ENCODE data around the gene LRRC4C. TPM values are rescaled to one million over a fixed set of nuclear protein-coding genes. Genes with fewer than 3 reads are reported as not detected.
"Not testable (repeated sequence)": the region's sequence is repeated elsewhere in the genome, so short reads cannot be mapped to it uniquely, and the experiment has no call there.

LRRC4C gene
- polyA plus RNA-seq, 1 of the 3 experiments (the other 2 are of a cell fraction) = 0.16 TPM

DNA sequence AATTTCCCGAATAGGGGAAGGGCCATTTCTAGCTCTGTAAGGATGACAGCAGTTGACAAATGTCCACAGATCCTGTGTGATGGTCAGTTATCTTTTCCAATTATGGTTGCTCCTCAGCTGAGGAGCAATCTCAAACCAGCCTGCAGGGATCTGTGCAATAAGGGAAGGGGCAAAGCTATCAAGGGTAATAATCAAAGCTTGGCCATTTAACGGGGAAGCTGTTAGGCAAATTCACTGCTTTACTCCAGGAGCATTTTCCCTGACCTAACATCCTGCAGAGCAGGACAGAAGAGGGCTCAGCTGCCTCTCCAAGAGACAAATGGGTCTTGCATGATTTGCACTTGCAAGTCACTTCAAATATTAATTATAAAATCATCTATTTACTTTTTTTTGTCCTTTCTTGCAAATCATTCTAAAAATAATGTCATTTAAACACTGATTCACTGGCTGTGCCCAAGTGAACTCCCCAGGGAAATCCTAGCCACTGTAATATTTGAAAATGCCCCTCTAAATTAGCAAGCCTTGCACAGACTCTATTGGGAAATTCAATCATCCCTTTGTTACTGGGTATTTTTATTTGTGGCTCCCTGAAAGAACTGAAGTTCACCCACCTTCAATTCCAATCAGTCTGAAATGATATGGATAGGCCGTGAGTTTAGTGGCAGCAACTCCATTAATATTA is 1256.7 kb downstream of the LRRC4C start (continued):
- TF ChIP-seq NFIC (IDR thresholded peaks at IDR 0.05; ENCODE audit: borderline replicate concordance) = no peak

DNA sequence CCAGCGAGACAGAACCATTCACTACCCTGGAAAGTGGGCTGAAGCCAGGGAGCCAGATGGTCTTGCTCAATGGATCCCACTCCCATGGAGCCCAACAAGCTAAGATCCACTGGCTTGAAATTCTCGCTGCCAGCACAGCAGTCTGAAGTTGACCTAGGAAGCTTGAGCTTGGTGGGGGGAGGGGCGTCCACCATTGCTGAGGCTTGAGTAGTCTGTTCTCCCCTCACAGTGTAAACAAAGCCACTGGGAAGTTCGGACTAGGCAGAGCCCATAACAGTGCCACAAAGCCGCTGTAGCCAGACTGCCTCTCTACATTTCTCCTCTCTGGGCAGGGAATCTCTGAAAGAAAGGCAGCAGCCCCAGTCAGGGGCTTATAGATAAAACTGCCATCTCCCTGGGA is 1266.9 kb downstream of the LRRC4C start:
- H3K36me3 ChIP-seq (replicated peaks in 1 of 2; ENCODE audit: control insufficient read depth in 1 of 2, insufficient read depth in 2 of 2, low read length in 1 of 2); H3K9ac ChIP-seq; H3K27me3 ChIP-seq (ENCODE audit: insufficient read depth); H3K4me1 ChIP-seq (ENCODE audit: control insufficient read depth in 1 of 2, insufficient read depth in 2 of 2, low read depth in 1 of 2, low read length in 1 of 2); H3K9me3 ChIP-seq; H3K79me2 ChIP-seq (ENCODE audit: insufficient read depth); H4K20me1 ChIP-seq (ENCODE audit: insufficient read depth); H3K4me3 ChIP-seq (ENCODE audit: low read depth in 2 of 2, low read length in 1 of 2); H3K9me2 ChIP-seq; H3K27ac ChIP-seq (ENCODE audit: low read depth in 2 of 2, low read length in 1 of 2); DNase-seq; POLR2A ChIA-PET; H3F3A ChIP-seq (replicated peaks; ENCODE audit: insufficient read depth); CTCF ChIA-PET; H2AFZ ChIP-seq (ENCODE audit: low read depth); H3K4me2 ChIP-seq: not testable (repeated sequence)
- 34% methylated on average over 3 of the region's 5 CpGs for WGBS (ENCODE audit: low lambda C conversion rate)

DNA sequence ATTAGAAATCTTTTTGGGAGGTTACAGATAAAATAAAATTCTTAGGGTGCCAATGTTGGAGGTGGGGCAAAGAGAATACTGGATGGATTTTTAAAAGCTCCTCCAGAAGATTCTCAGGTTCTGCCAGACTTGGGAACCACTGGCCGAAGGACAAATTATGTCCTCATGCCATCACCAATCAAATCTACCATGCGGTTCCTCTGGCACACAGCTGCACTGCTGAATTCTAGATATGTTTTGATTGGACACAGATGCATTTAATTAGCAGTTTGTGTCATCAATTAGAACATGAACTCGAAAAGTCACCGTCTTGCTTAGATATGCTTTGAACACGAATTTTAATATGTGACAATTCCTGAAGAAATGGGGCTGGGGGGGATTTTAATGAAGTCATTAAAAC is 1269.2 kb downstream of the LRRC4C start:
- Histone ChIP-seq H2AFZ (ENCODE audit: low read depth) (no peak overlapping the region), H3K36me3 (replicated peaks in 1 of 2; ENCODE audit: control insufficient read depth in 1 of 2, insufficient read depth in 2 of 2, low read length in 1 of 2) (no peaks in the 10 kb centered on the region), H3K27me3 (ENCODE audit: insufficient read depth) (no peaks in the 10 kb centered on the region; the same call in 1 of the 2 replicates), H3K4me1 (ENCODE audit: control insufficient read depth in 1 of 2, insufficient read depth in 2 of 2, low read depth in 1 of 2, low read length in 1 of 2) (peaks cover 0 to 18% of the 10 kb centered on the region in 2 experiments; a peak in 2 of 4 replicates), H3K9me2 (no peaks in the 10 kb centered on the region), H3K9ac (no peak overlapping the region), H3K79me2 (ENCODE audit: insufficient read depth) (no peaks in the 10 kb centered on the region), H3F3A (replicated peaks; ENCODE audit: insufficient read depth) (no peaks in the 10 kb centered on the region), H4K20me1 (ENCODE audit: insufficient read depth) (no peaks in the 10 kb centered on the region), H3K9me3 (no peaks in the 10 kb centered on the region), H3K4me2 (no peak overlapping the region), H3K4me3 (ENCODE audit: low read depth in 2 of 2, low read length in 1 of 2) (no peak overlapping the region), H3K27ac (ENCODE audit: low read depth in 2 of 2, low read length in 1 of 2) (no peak overlapping the region)
- peak; percentile 24 for DNase-seq
- WGBS (ENCODE audit: low lambda C conversion rate) = 3% methylated on average over 5 of the region's 5 CpGs
- CTCF ChIA-PET = interaction anchor here (1.5 kb wide), 1 partner anchor 11 kb away, joined by 4 read pairs; no protein-coding TSS in a partner anchor
- POLR2A ChIA-PET = no interaction called here
- TF ChIP-seq GATA2 (CRISPR knock-in tag; IDR thresholded peaks at IDR 0.05) (peak; percentile 75), FOSL2 (IDR thresholded peaks at IDR 0.05; ENCODE audit: borderline replicate concordance, low read depth) (no peak), TEAD4 (IDR thresholded peaks at IDR 0.05; ENCODE audit: borderline replicate concordance, insufficient read depth) (no peak), GABPA (IDR thresholded peaks at IDR 0.05; ENCODE audit: low read depth) (no peak), RFX5 (IDR thresholded peaks at IDR 0.05; ENCODE audit: low read length) (no peak), JUND (IDR thresholded peaks at IDR 0.05) (no peak), EP300 (IDR thresholded peaks at IDR 0.05; ENCODE audit: borderline replicate concordance in 1 of 2, low read depth in 1 of 2, low read length in 1 of 2) (no peak), YY1 (IDR thresholded peaks at IDR 0.05; ENCODE audit: low read depth) (no peak), NFIC (IDR thresholded peaks at IDR 0.05; ENCODE audit: borderline replicate concordance) (no peak), FOXM1 (IDR thresholded peaks at IDR 0.05; ENCODE audit: low read depth) (no peak), CHD2 (IDR thresholded peaks at IDR 0.05; ENCODE audit: low read length, partially characterized antibody) (peak; percentile 51), MXI1 (IDR thresholded peaks at IDR 0.05; ENCODE audit: low read depth, low read length) (no peak), SIN3A (IDR thresholded peaks at IDR 0.05; ENCODE audit: borderline replicate concordance, low read depth, low read length) (no peak), TAF1 (IDR thresholded peaks at IDR 0.05; ENCODE audit: borderline replicate concordance, low read depth, low read length) (no peak), EZH2phosphoT487 (IDR thresholded peaks at IDR 0.05; ENCODE audit: borderline replicate concordance, low read depth) (no peak), SMC3 (IDR thresholded peaks at IDR 0.05; ENCODE audit: low read depth, low read length) (no peak)
- TF ChIP-seq, protein P1, sequence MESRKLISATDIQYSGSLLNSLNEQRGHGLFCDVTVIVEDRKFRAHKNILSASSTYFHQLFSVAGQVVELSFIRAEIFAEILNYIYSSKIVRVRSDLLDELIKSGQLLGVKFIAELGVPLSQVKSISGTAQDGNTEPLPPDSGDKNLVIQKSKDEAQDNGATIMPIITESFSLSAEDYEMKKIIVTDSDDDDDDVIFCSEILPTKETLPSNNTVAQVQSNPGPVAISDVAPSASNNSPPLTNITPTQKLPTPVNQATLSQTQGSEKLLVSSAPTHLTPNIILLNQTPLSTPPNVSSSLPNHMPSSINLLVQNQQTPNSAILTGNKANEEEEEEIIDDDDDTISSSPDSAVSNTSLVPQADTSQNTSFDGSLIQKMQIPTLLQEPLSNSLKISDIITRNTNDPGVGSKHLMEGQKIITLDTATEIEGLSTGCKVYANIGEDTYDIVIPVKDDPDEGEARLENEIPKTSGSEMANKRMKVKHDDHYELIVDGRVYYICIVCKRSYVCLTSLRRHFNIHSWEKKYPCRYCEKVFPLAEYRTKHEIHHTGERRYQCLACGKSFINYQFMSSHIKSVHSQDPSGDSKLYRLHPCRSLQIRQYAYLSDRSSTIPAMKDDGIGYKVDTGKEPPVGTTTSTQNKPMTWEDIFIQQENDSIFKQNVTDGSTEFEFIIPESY (IDR thresholded peaks at IDR 0.05; ENCODE audit: borderline replicate concordance, low read depth) = no peak
- TF ChIP-seq, protein P2, sequence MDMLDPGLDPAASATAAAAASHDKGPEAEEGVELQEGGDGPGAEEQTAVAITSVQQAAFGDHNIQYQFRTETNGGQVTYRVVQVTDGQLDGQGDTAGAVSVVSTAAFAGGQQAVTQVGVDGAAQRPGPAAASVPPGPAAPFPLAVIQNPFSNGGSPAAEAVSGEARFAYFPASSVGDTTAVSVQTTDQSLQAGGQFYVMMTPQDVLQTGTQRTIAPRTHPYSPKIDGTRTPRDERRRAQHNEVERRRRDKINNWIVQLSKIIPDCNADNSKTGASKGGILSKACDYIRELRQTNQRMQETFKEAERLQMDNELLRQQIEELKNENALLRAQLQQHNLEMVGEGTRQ (IDR thresholded peaks at IDR 0.05; ENCODE audit: borderline replicate concordance, low read depth, low read length) = no peak
- TF ChIP-seq, protein P3, sequence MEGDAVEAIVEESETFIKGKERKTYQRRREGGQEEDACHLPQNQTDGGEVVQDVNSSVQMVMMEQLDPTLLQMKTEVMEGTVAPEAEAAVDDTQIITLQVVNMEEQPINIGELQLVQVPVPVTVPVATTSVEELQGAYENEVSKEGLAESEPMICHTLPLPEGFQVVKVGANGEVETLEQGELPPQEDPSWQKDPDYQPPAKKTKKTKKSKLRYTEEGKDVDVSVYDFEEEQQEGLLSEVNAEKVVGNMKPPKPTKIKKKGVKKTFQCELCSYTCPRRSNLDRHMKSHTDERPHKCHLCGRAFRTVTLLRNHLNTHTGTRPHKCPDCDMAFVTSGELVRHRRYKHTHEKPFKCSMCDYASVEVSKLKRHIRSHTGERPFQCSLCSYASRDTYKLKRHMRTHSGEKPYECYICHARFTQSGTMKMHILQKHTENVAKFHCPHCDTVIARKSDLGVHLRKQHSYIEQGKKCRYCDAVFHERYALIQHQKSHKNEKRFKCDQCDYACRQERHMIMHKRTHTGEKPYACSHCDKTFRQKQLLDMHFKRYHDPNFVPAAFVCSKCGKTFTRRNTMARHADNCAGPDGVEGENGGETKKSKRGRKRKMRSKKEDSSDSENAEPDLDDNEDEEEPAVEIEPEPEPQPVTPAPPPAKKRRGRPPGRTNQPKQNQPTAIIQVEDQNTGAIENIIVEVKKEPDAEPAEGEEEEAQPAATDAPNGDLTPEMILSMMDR (IDR thresholded peaks at IDR 0.05) = no peak

All from SK-N-SH (cell line).